Smooth muscle cell of the brain vasculature (primary cell): Measurements from ENCODE around the gene PARN.
"Not testable (repeated sequence)": the region's sequence is repeated elsewhere in the genome, so short reads cannot be mapped to it uniquely, and the experiment has no call there.

Experiments used
- DNase-seq: peaks from one replicate; pipeline ENCODE4 v3.0.0-alpha.2; 2012; ENCODE audit warnings: low read depth, low spot score

Gene PARN

DNA sequence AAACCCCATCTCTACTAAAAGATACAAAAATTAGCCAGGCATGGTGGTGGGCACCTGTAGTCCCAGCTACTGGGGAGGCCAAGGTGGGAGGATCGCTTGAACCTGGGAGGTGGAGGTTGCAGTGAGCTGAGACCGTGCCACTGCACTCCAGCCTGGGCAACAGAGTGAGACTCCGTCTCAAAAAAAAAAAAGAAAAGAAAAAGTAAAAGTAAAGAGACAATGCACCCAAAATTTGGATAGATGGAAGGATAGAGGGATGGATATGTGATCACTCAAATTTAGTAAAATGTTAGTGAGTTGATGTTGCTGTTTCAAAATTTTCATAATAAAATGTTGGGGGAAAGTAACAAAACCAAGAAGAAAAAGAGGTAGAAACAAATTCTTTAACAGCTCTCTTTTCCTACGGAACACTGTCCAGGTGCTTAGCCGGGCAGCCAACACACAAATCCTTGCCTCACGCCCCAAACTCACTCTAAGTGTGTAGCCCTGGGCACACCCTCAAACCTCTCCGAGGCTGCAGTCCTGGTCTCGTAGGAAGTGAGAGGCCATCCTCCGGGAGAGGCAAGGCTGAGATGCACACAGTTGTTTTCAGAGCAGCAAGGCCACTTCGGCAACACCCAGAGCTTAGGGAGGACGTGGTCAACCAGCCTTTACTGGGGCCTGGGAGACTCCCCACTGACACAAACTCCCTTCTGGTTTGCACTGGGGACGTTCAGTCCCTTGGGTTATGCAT lies 228.9 kb downstream of the PARN start:
- DNase-seq: not testable (repeated sequence)

DNA sequence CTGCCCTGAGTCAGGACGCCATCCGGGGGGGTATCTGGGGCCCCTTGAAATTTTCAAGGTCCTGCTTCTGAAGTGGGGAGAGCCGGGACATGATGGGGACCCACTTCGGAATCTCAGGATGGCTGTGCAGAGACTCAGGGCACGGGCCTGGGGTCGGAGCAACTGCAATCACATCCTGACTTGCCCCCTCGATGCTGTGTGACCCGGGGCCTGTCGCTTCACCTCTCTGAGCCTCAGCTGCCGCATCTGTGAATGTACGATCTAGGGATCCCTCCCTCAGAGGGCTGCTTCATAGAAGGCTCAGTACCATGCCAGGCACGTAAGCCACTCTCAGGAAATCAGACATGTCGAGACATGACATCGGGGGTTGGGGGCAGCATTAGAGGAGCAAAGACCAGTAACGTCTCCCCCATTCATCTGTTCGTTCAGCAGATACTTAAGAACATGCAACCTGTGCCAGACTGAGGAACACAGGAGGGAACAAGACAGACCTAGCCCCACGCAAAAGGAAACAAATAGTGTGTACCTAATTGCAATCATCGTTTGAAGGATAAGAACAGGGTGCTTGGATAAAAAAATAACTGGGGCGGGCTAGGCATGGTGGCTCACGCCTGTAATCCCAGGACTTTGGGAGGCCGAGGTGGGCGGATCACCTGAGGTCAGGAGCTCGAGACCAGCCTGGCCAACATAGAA lies 229.6 kb downstream of the PARN start:
- DNase-seq: no peak

- DNase-seq: no peak
These were observed 230.4 kb downstream of the PARN start for GRCh38 chr16:14399378-14400284.

GRCh38 chr16:14398014-14398717 lies 231.9 kb downstream of the PARN start:
- no peak for DNase-seq

GRCh38 chr16:14395710-14396304 lies 234.3 kb downstream of the PARN start:
- not testable (repeated sequence) for DNase-seq

GRCh38 chr16:14394834-14395233 lies 235.2 kb downstream of the PARN start:
- no peak for DNase-seq

DNA sequence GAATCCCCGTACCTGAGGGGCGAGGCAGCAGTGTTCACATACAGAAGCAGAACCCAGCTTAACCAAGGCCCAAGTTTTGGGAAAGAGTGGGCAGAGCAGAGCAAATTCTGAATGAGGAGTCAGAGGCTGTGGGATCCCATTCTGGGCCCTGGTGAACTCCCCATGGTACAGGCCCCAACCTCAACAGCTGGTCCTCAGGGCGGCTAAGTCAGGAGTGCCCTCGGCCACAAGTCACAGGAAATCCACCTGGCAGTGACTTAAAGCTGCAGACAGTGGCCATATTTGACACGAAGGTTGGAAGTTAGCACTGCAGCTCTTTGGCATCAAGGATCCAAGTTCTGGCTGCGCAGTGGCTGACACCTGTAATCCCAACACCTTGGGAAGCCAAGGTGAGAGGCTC lies 237.1 kb downstream of the PARN start:
- no peak for DNase-seq

DNA sequence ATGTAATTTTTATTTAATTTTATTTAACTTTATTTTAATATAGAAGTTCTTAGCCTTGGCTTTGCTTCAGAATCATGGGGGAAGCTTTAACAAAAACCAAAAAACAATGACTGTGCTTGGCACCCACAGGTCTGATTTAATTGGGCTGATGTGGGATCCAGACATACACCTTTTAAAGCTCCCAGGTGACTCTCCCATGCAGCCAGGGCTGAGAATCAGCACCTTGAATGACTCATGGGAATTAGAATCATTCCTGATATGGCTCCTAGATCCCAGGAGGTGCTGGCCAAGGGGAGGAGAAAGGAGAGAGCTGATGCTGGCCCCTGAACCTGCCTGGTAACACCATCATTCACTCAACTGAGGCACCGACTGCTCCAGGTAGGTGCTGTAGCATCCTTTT lies 240.7 kb downstream of the PARN start:
- DNase-seq: no peak

GRCh38 chr16:14388243-14388642 lies 241.8 kb downstream of the PARN start:
- no peak for DNase-seq

- DNase-seq: no peak
These were observed 243.9 kb downstream of the PARN start for GRCh38 chr16:14386115-14386514.
